Naive B cell (primary cell): ENCODE measurements around the gene HM13. TPM values are rescaled to one million over a fixed set of nuclear protein-coding genes. Genes with fewer than 3 reads are reported as not detected.
"Not testable (repeated sequence)": the region's sequence is repeated elsewhere in the genome, so short reads cannot be mapped to it uniquely, and the experiment has no call there.

Experiments used
- ATAC-seq, 2 donors: fragments of 150-1000 bp; cut with Tn5 transposase; 2 replicates each; pipeline ENCODE4 v1.10.0; 2021; ENCODE audit warnings: low read depth in 2 of 2, mild to moderate bottlenecking in 2 of 2, moderate library complexity in 2 of 2
- DNase-seq: peaks from one replicate; pipeline ENCODE4 v3.0.0; 2022
- H3K27ac Mint-ChIP-seq, 6 donors: one replicate each; pipeline ENCODE4 v1.8.0; 2020 to 2022; ENCODE audit warnings: mild to moderate bottlenecking in 6 of 6, mixed read lengths in 6 of 6, moderate library complexity in 5 of 6, inconsistent platforms in 2 of 6
- H3K27me3 Mint-ChIP-seq, 3 donors: one replicate each; pipeline ENCODE4 v1.8.0; 2021 to 2022; ENCODE audit warnings: mixed read lengths in 3 of 3, mild to moderate bottlenecking in 1 of 3
- H3K36me3 Mint-ChIP-seq, 2 donors: one replicate each; pipeline ENCODE4 v1.8.0; 2020 to 2022; ENCODE audit warnings: mixed read lengths in 2 of 2, inconsistent platforms in 1 of 2, mild to moderate bottlenecking in 1 of 2
- H3K4me1 Mint-ChIP-seq, 3 donors: one replicate each; pipeline ENCODE4 v1.8.0; 2020 to 2022; ENCODE audit warnings: mixed read lengths in 3 of 3, inconsistent platforms in 1 of 3, mild to moderate bottlenecking in 1 of 3, moderate library complexity in 1 of 3
- H3K4me3 Mint-ChIP-seq, 8 donors: one replicate each; pipeline ENCODE4 v1.8.0; 2020 to 2022; ENCODE audit warnings: mild to moderate bottlenecking in 8 of 8, mixed read lengths in 8 of 8, moderate library complexity in 8 of 8, inconsistent platforms in 2 of 8
- H3K9me3 Mint-ChIP-seq, 7 donors: one replicate each; pipeline ENCODE4 v1.8.0; 2020 to 2022; ENCODE audit warnings: mixed read lengths in 7 of 7, mild to moderate bottlenecking in 5 of 7, inconsistent platforms in 2 of 7, moderate library complexity in 1 of 7
- polyA plus RNA-seq, 6 donors: library from polyadenylated mRNA; unstranded; fragments of 300-500 nt; fragmentation: Illumina TruSeq; gene quantifications; one replicate each; pipeline ENCODE4 v1.2.3, GENCODE V29; 2021; ENCODE audit warnings: low read depth in 6 of 6

Gene HM13
- polyA plus RNA-seq, 6 donors from 2014 or later, result 71.9 to 118 (median 88.0) TPM

GRCh38 chr20:31595654-31596411 is 81.6 kb downstream of the HM13 start:
- Mint-ChIP-seq H3K27me3 (peaks cover 0 to 11% (median 3%) of the 10 kb centered on the region in 3 donors), H3K4me1 (no peaks in the 10 kb centered on the region), H3K27ac (no peak overlapping the region), H3K4me3 (no peak overlapping the region), H3K9me3 (no peaks in the 10 kb centered on the region), H3K36me3 (no peaks in the 10 kb centered on the region)
- no peak for ATAC-seq
- DNase-seq, result no peak

GRCh38 chr20:31596412-31596715 is 82.1 kb downstream of the HM13 start:
- H3K4me1 Mint-ChIP-seq, result not testable (repeated sequence)

GRCh38 chr20:31596831-31597480 is 82.7 kb downstream of the HM13 start:
- H3K4me3 Mint-ChIP-seq, result no peak overlapping the region
- H3K27me3 Mint-ChIP-seq, result peaks cover 0 to 11% (median 3%) of the 10 kb centered on the region in 3 donors
- H3K36me3 Mint-ChIP-seq, result no peaks in the 10 kb centered on the region
- H3K27ac Mint-ChIP-seq, result no peak overlapping the region
- ATAC-seq, result no peak
- no peaks in the 10 kb centered on the region for H3K9me3 Mint-ChIP-seq
- DNase-seq, result no peak
- H3K4me1 Mint-ChIP-seq, result no peaks in the 10 kb centered on the region

More at GRCh38 chr20:31596412-31596715, 82.1 kb downstream of the HM13 start:
- H3K9me3 Mint-ChIP-seq, H3K27ac Mint-ChIP-seq, H3K36me3 Mint-ChIP-seq, ATAC-seq, H3K4me3 Mint-ChIP-seq, DNase-seq: not testable (repeated sequence)
- H3K27me3 Mint-ChIP-seq, result peaks cover 0 to 11% (median 3%) of the 10 kb centered on the region in 3 donors

- Mint-ChIP-seq H3K27ac (no peak overlapping the region), H3K4me1 (no peaks in the 10 kb centered on the region), H3K27me3 (peaks cover 3 to 14% (median 4%) of the 10 kb centered on the region in 3 donors), H3K4me3 (no peak overlapping the region), H3K36me3 (no peaks in the 10 kb centered on the region), H3K9me3 (no peaks in the 10 kb centered on the region)
- DNase-seq (no peak), ATAC-seq (no peak)
These were observed 83.2 kb downstream of the HM13 start for GRCh38 chr20:31597481-31597855.

- DNase-seq (no peak), ATAC-seq (no peak)
- H3K4me3 Mint-ChIP-seq, result peak overlapping the region in 2 of 8 donors; percentile 23 to 24
- peaks cover 12 to 28% (median 27%) of the 10 kb centered on the region in 3 donors for H3K4me1 Mint-ChIP-seq
- peaks cover 26 to 38% (median 28%) of the 10 kb centered on the region in 3 donors for H3K27me3 Mint-ChIP-seq
- peak overlapping the region in 3 of 6 donors; percentile 15 to 62 (median 19) for H3K27ac Mint-ChIP-seq
- H3K36me3 Mint-ChIP-seq, result no peaks in the 10 kb centered on the region
- H3K9me3 Mint-ChIP-seq, result no peaks in the 10 kb centered on the region
These were observed 88.2 kb downstream of the HM13 start for GRCh38 chr20:31602431-31602778.

- no peaks in the 10 kb centered on the region for H3K9me3 Mint-ChIP-seq
- DNase-seq (no peak), ATAC-seq (no peak)
- peak overlapping the region in 5 of 6 donors; percentile 3 to 62 (median 21) for H3K27ac Mint-ChIP-seq
- H3K4me1 Mint-ChIP-seq, result peaks cover 12 to 28% (median 27%) of the 10 kb centered on the region in 3 donors
- H3K27me3 Mint-ChIP-seq, result peaks cover 31 to 42% (median 33%) of the 10 kb centered on the region in 3 donors
- H3K36me3 Mint-ChIP-seq, result no peaks in the 10 kb centered on the region
- H3K4me3 Mint-ChIP-seq, result peak overlapping the region in 6 of 8 donors; percentile 20 to 87 (median 44)
These were observed 88.7 kb downstream of the HM13 start for GRCh38 chr20:31602779-31603441.

GRCh38 chr20:31603822-31604566 is 89.8 kb downstream of the HM13 start:
- Mint-ChIP-seq H3K4me3 (peak overlapping the region; percentile 87 to 97 (median 95)), H3K9me3 (no peaks in the 10 kb centered on the region), H3K27ac (peak overlapping the region; percentile 76 to 94 (median 89)), H3K36me3 (no peaks in the 10 kb centered on the region), H3K27me3 (peaks cover 34 to 47% (median 40%) of the 10 kb centered on the region in 3 donors), H3K4me1 (peaks cover 12 to 28% (median 27%) of the 10 kb centered on the region in 3 donors)
- ATAC-seq, result peak; percentile 63 to 75
- DNase-seq, result peak; percentile 82

- Mint-ChIP-seq H3K36me3 (no peaks in the 10 kb centered on the region), H3K4me1 (peaks cover 12 to 28% (median 27%) of the 10 kb centered on the region in 3 donors), H3K27ac (peak overlapping the region; percentile 12 to 94 (median 89)), H3K27me3 (peaks cover 34 to 47% (median 43%) of the 10 kb centered on the region in 3 donors), H3K4me3 (peak overlapping the region; percentile 87 to 97 (median 95)), H3K9me3 (no peaks in the 10 kb centered on the region)
- peak; percentile 2 to 4 for ATAC-seq
- DNase-seq, result no peak
These were observed 90.4 kb downstream of the HM13 start for GRCh38 chr20:31604567-31605030.

- ATAC-seq (peak; percentile 88 to 89), DNase-seq (peak; percentile 87)
- Mint-ChIP-seq H3K36me3 (no peaks in the 10 kb centered on the region), H3K27me3 (peaks cover 34 to 49% (median 45%) of the 10 kb centered on the region in 3 donors), H3K27ac (peak within 1 kb of the TSS; percentile 61 to 94 (median 89)), H3K4me1 (peaks cover 12 to 28% (median 27%) of the 10 kb centered on the region in 3 donors), H3K9me3 (no peaks in the 10 kb centered on the region), H3K4me3 (peak within 1 kb of the TSS; percentile 87 to 97 (median 95))
These were observed 91.0 kb downstream of the HM13 start, which contains the start of gene ID1 for GRCh38 chr20:31605031-31605901. ID1 (plus strand) TSS chr20:31605289; CDS start chr20:31605388, 99 bp downstream.

GRCh38 chr20:31605902-31606803 is 91.9 kb downstream of the HM13 start:
- H3K36me3 Mint-ChIP-seq, result no peaks in the 10 kb centered on the region
- peaks cover 34 to 48% (median 48%) of the 10 kb centered on the region in 3 donors for H3K27me3 Mint-ChIP-seq
- H3K4me3 Mint-ChIP-seq, result peak overlapping the region; percentile 87 to 97 (median 95)
- peak overlapping the region in 2 of 6 donors; percentile 61 to 68 for H3K27ac Mint-ChIP-seq
- peaks cover 12 to 28% (median 27%) of the 10 kb centered on the region in 3 donors for H3K4me1 Mint-ChIP-seq
- DNase-seq, result no peak
- ATAC-seq, result no peak
- H3K9me3 Mint-ChIP-seq, result no peaks in the 10 kb centered on the region

GRCh38 chr20:31606804-31607639 is 92.8 kb downstream of the HM13 start:
- Mint-ChIP-seq H3K27me3 (peaks cover 34 to 55% (median 53%) of the 10 kb centered on the region in 3 donors), H3K4me1 (peaks cover 12 to 28% (median 27%) of the 10 kb centered on the region in 3 donors), H3K36me3 (no peaks in the 10 kb centered on the region), H3K9me3 (no peaks in the 10 kb centered on the region), H3K27ac (no peak overlapping the region), H3K4me3 (peak overlapping the region in 6 of 8 donors; percentile 87 to 97 (median 94))
- ATAC-seq (no peak), DNase-seq (no peak)
